GOT3 (cell line): ENCODE data around the gene FAM53A.

Experiments used
- DNase-seq: peaks from one replicate; lab custom pipeline; 2025; ENCODE audit warnings: mixed read lengths; lab: John Stamatoyannopoulos, UW

FAM53A gene

DNA sequence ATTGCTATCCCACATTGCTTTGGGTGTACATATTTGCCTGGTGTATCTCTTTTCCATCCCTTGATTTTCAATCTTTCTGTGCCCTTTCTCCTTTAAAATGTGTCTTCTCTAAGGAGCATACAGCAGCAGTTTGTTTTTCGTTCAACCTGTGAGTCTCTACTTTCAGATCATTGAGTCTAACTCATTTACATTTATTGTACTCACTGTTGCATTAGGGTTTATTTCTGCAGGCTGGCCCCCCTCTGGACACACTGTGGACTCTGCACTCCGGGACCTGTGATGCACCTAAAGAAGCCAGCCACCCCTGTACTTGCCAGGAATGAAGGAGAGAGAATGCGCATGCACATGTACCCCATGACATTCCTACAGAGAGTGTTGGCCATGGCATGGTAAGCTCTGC, 93.0 kb downstream of the FAM53A start:
- no peak for DNase-seq

DNA sequence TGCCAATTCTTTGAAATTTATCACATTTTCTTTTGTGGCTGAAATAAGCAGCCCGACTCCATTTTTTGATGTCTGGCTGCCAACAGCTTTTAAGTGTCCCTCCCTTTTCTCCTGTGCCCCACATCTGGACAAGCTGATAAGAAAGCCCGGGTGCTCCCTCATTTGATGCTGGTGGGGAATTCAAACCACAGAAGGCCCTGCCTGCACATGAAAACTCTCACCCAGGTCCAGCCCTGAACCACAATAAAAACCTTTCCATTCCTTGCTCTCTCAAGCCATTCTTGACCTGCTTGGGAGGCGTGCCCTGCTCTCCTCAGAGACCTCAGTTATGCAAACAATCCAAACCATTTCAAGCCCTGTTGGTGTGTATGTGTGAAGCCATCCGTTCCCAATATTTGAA, 93.9 kb downstream of the FAM53A start:
- DNase-seq, result no peak
